Measurements from ENCODE around the gene TRIM17. TPM values are rescaled to one million over a fixed set of nuclear protein-coding genes. Genes with fewer than 3 reads are reported as not detected.

TRIM17 gene
- total and polyA plus RNA-seq, 5 donors from 2014 or later, result 0.30 to 0.61 (median 0.41) TPM; not detected in 1

DNA sequence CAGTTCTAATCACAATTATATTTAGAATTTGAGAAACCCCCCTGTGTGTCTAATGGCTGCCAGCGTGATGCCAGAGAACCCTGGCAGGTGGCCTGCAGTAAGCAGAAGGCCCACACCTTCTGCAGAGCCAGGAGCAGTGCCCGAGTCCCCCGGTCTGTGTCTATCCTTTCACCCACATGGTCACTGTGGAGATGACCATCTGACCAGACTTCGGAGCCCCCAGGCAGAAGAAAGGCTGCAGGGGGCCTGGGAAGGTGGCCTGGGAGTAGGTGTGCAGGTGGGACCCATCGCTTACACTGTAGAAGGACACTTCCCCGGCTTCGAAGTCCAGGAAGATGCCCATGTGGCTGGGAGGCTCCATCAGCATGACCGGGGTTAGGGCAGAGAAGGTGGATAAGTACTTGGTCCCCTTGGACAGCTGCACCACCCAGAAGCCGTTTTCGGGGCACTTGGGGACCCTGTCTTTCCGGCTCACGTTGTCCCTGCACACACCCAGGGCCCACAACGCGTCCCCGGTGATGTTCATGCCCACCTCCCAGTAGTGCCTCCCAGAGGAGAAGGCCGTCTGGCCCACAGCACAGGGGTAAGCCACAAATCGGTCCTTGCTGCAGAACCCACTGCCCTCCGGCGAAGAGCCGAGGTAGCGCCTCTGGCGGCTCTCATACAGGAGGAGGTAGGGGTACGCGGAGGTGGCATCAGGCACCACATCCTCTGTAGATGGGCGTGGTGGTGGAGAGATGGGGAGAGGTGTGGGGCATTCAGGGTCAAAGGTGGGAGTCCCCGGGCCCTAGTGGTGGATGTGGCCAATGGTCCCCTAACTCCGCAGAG, 8.4 kb downstream of the TRIM17 start:
- no peak overlapping the region for H3K27ac ChIP-seq (ENCODE audit: insufficient read depth, low read length, poor library complexity, severe bottlenecking)
- no peaks in the 10 kb centered on the region for H3K27me3 ChIP-seq (ENCODE audit: control insufficient read depth, insufficient read depth, low read length)
- H3K27me3 Mint-ChIP-seq, result no peaks in the 10 kb centered on the region
- H3K9me3 ChIP-seq (ENCODE audit: control insufficient read depth in 2 of 2, low read length in 2 of 2), result no peaks in the 10 kb centered on the region
- H3K4me3 ChIP-seq (ENCODE audit: low read depth, low read length), result peak overlapping the region; percentile 51
- H3K9me3 Mint-ChIP-seq, result peaks cover 0 to 1% (median 0%) of the 10 kb centered on the region in 7 donors
- ATAC-seq (ENCODE audit: low read depth in 2 of 2) (no peak), DNase-seq (no peak)
- peaks cover 42% of the 10 kb centered on the region for H3K4me1 ChIP-seq (ENCODE audit: control insufficient read depth, insufficient read depth, low read length, poor library complexity, severe bottlenecking)
- no peaks in the 10 kb centered on the region for H3K36me3 Mint-ChIP-seq
- H3K4me3 Mint-ChIP-seq, result peak overlapping the region; percentile 88 to 96 (median 92)
- no peaks in the 10 kb centered on the region for H3K36me3 ChIP-seq (ENCODE audit: control insufficient read depth, insufficient read depth, low read length)
- peaks cover 4 to 44% (median 25%) of the 10 kb centered on the region in 4 donors for H3K4me1 Mint-ChIP-seq
- no peak overlapping the region for H3K27ac Mint-ChIP-seq

DNA sequence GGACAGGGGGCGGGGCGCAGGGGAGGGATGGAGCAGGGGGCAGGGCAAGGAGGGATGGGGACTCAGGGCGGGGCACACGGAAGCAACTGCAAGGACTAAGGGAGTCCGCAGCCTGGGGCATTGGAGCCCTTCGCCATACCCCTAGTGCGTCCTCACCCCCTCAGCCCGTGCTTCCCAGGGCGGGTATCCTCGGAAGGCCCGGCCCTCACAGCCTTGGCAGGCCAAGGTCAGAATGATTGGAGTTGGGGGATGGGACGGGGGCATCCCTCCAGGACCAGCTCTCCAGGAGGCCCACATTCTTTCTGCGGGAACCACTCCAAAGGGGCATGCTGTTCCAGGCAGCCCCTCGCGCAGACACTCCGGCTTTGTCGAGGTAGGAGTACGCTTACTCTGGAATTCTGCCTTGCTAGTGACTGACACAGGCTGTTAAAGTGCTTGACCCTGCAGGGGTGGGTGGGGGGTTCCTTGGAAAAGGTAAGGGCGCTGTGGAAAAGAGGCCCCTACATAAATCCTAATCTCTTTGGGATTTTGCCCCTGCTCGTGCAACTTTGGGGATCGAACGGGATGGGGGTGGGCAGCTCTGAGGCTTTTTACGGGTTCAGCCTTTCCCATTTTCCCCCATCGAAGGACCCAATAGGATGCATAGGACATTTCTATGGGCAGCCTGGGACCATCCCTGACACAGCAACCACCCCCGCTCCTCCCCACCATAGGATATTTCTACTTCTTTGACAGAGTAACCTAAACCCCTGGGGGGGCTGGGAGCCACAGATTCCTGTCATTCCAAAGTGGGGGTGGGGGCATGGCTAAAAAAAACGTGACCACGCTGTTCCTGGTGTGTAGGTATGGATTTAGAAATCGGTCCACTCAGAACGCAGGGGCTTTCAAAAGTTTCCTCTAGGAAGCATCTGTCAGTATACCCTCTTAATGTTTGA, 9.3 kb downstream of the TRIM17 start:
- Histone ChIP-seq H3K4me1 (ENCODE audit: control insufficient read depth, insufficient read depth, low read length, poor library complexity, severe bottlenecking) (peaks cover 51% of the 10 kb centered on the region), H3K27ac (ENCODE audit: insufficient read depth, low read length, poor library complexity, severe bottlenecking) (peak overlapping the region; percentile 78), H3K4me3 (ENCODE audit: low read depth, low read length) (peak overlapping the region; percentile 51), H3K9me3 (ENCODE audit: control insufficient read depth in 2 of 2, low read length in 2 of 2) (no peaks in the 10 kb centered on the region), H3K27me3 (ENCODE audit: control insufficient read depth, insufficient read depth, low read length) (no peaks in the 10 kb centered on the region), H3K36me3 (ENCODE audit: control insufficient read depth, insufficient read depth, low read length) (peaks cover 5% of the 10 kb centered on the region)
- no peak for ATAC-seq (ENCODE audit: low read depth in 2 of 2)
- no peak for DNase-seq
- H3K9me3 Mint-ChIP-seq, result peaks cover 0 to 1% (median 0%) of the 10 kb centered on the region in 7 donors
- H3K4me1 Mint-ChIP-seq, result peaks cover 4 to 52% (median 32%) of the 10 kb centered on the region in 4 donors
- H3K27ac Mint-ChIP-seq, result peak overlapping the region in 2 of 3 donors; percentile 38 to 95
- peak overlapping the region; percentile 88 to 96 (median 92) for H3K4me3 Mint-ChIP-seq
- no peaks in the 10 kb centered on the region for H3K27me3 Mint-ChIP-seq
- H3K36me3 Mint-ChIP-seq, result peaks cover 2% of the 10 kb centered on the region

DNA sequence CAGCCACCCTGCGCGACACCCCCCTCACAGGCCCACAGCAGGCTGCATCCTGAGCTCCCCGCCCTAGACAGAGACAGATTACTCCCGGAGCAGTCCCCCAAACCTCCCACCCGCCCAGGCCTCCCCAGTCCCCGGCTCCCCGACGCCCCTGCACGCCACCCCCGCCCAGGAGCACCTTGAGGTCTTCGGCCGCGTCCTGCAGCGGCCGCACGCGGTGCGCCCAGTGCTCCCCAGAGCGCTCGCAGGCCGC, 10.8 kb downstream of the TRIM17 start:
- H3K36me3 ChIP-seq (ENCODE audit: control insufficient read depth, insufficient read depth, low read length), result peaks cover 5% of the 10 kb centered on the region
- DNase-seq, result peak in 1 of 3 donors; percentile 9
- no peaks in the 10 kb centered on the region for H3K27me3 ChIP-seq (ENCODE audit: control insufficient read depth, insufficient read depth, low read length)
- Mint-ChIP-seq H3K4me1 (peaks cover 4 to 61% (median 41%) of the 10 kb centered on the region in 4 donors), H3K27me3 (no peaks in the 10 kb centered on the region), H3K27ac (peak overlapping the region in 2 of 3 donors; percentile 90 to 95), H3K9me3 (peaks cover 0 to 1% (median 0%) of the 10 kb centered on the region in 7 donors), H3K36me3 (peaks cover 3% of the 10 kb centered on the region), H3K4me3 (peak overlapping the region; percentile 92 to 97 (median 94))
- H3K27ac ChIP-seq (ENCODE audit: insufficient read depth, low read length, poor library complexity, severe bottlenecking), result peak overlapping the region; percentile 78
- no peak for ATAC-seq (ENCODE audit: low read depth in 2 of 2)
- H3K4me3 ChIP-seq (ENCODE audit: low read depth, low read length), result peak overlapping the region; percentile 90
- no peaks in the 10 kb centered on the region for H3K9me3 ChIP-seq (ENCODE audit: control insufficient read depth in 2 of 2, low read length in 2 of 2)
- H3K4me1 ChIP-seq (ENCODE audit: control insufficient read depth, insufficient read depth, low read length, poor library complexity, severe bottlenecking), result peaks cover 53% of the 10 kb centered on the region

DNA sequence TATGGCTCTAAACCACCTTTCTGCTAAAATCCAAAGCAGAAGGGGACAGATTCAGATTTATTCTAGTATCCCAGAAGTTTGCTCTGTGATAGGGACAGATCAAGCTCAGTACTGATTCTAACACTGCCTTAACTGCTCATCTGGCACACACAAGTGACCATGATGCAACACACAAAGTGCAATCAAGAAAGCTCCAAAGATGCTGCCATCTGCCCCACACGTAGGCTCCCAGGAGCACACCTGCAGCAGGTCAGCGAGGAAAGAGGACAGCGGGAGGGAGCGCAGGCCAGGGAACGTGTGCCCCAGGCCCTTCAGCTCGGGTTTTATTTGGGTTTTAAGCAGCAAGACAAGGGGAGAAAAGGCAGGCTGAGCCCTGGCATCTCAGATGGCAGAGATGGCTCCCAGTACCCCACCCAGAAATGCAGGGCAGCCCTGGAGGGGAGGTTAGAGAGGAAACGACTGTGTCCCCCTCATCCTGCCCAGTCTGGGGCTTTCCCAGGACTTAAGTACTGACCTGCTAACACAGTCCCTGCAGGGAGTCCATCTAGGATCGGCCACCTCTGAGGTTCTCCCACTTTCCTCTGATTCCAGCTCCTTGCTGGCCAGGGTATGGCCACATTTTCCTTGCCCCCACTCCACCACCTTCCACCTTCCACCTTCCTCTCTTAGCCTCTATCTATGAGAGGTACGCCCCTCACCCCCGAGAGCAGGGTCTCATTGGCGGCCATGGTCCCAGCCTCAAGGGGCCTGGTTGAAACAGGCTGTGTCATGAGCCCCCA, 11.3 kb downstream of the TRIM17 start:
- Mint-ChIP-seq H3K27ac (peak overlapping the region; percentile 90 to 95 (median 91)), H3K4me1 (peaks cover 4 to 65% (median 43%) of the 10 kb centered on the region in 4 donors), H3K36me3 (peaks cover 3% of the 10 kb centered on the region), H3K27me3 (no peaks in the 10 kb centered on the region), H3K9me3 (peaks cover 0 to 1% (median 0%) of the 10 kb centered on the region in 7 donors), H3K4me3 (peak overlapping the region; percentile 92 to 97 (median 94))
- no peaks in the 10 kb centered on the region for H3K9me3 ChIP-seq (ENCODE audit: control insufficient read depth in 2 of 2, low read length in 2 of 2)
- H3K36me3 ChIP-seq (ENCODE audit: control insufficient read depth, insufficient read depth, low read length), result peaks cover 6% of the 10 kb centered on the region
- DNase-seq, result no peak
- H3K4me3 ChIP-seq (ENCODE audit: low read depth, low read length), result peak overlapping the region; percentile 90
- ATAC-seq (ENCODE audit: low read depth in 2 of 2), result no peak
- H3K4me1 ChIP-seq (ENCODE audit: control insufficient read depth, insufficient read depth, low read length, poor library complexity, severe bottlenecking), result peaks cover 53% of the 10 kb centered on the region
- H3K27ac ChIP-seq (ENCODE audit: insufficient read depth, low read length, poor library complexity, severe bottlenecking), result peak overlapping the region; percentile 60
- no peaks in the 10 kb centered on the region for H3K27me3 ChIP-seq (ENCODE audit: control insufficient read depth, insufficient read depth, low read length)

DNA sequence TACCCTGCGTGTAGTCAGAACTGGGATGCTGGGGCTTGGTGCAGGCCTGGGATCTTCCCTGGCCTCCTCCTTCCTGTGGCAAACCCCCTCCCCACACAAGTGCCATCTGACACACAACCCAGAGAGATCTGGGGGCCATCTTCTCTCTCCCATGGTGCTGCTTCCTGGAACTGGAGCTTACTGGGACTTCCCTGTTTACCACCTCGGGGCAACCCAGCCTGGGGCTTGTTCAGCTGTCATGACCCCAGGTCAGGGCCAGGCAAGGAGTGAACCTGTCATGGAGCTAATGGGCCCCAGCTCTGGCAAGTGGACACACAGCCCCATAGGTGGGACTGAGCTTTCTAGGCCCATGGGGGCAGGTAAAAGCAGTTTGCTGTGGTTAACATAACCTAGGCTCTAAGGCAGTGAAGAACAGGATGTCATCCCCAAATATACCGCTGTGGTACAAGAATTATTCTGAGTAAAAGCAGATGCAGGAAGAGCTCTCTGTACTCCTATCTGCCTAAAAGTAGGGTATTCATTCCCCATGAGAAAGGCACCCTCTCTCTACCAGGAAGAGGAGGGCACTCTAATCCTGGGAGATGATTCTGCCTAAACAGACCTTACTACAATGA, 12.4 kb downstream of the TRIM17 start:
- Histone ChIP-seq H3K9me3 (ENCODE audit: control insufficient read depth in 2 of 2, low read length in 2 of 2) (no peaks in the 10 kb centered on the region), H3K4me1 (ENCODE audit: control insufficient read depth, insufficient read depth, low read length, poor library complexity, severe bottlenecking) (peaks cover 53% of the 10 kb centered on the region), H3K27me3 (ENCODE audit: control insufficient read depth, insufficient read depth, low read length) (no peaks in the 10 kb centered on the region), H3K36me3 (ENCODE audit: control insufficient read depth, insufficient read depth, low read length) (peaks cover 8% of the 10 kb centered on the region), H3K27ac (ENCODE audit: insufficient read depth, low read length, poor library complexity, severe bottlenecking) (peak overlapping the region; percentile 5), H3K4me3 (ENCODE audit: low read depth, low read length) (peak overlapping the region; percentile 90)
- ATAC-seq (ENCODE audit: low read depth in 2 of 2), result no peak
- peak overlapping the region; percentile 72 to 90 (median 86) for H3K27ac Mint-ChIP-seq
- H3K4me3 Mint-ChIP-seq, result peak overlapping the region; percentile 92 to 97 (median 94)
- H3K27me3 Mint-ChIP-seq, result no peaks in the 10 kb centered on the region
- H3K4me1 Mint-ChIP-seq, result peaks cover 4 to 67% (median 44%) of the 10 kb centered on the region in 4 donors
- peaks cover 3% of the 10 kb centered on the region for H3K36me3 Mint-ChIP-seq
- DNase-seq, result peak in 1 of 3 donors; percentile 61
- H3K9me3 Mint-ChIP-seq, result peaks cover 0 to 1% (median 0%) of the 10 kb centered on the region in 7 donors

GRCh38 chr1:228403231-228403631, 13.4 kb downstream of the TRIM17 start:
- Histone ChIP-seq H3K36me3 (ENCODE audit: control insufficient read depth, insufficient read depth, low read length) (peaks cover 8% of the 10 kb centered on the region), H3K4me1 (ENCODE audit: control insufficient read depth, insufficient read depth, low read length, poor library complexity, severe bottlenecking) (peaks cover 50% of the 10 kb centered on the region)

More at GRCh38 chr1:228403231-228403631, 13.4 kb downstream of the TRIM17 start:
- Mint-ChIP-seq H3K36me3 (peaks cover 3% of the 10 kb centered on the region), H3K27me3 (no peaks in the 10 kb centered on the region), H3K4me1 (peaks cover 4 to 62% (median 44%) of the 10 kb centered on the region in 4 donors), H3K9me3 (peaks cover 0 to 1% (median 0%) of the 10 kb centered on the region in 7 donors), H3K27ac (peak overlapping the region; percentile 76 to 90 (median 89)), H3K4me3 (peak overlapping the region in 3 of 4 donors; percentile 65 to 93 (median 80))
- ATAC-seq (ENCODE audit: low read depth in 2 of 2), result no peak
- H3K27me3 ChIP-seq (ENCODE audit: control insufficient read depth, insufficient read depth, low read length), result no peaks in the 10 kb centered on the region
- H3K4me3 ChIP-seq (ENCODE audit: low read depth, low read length), result no peak overlapping the region
- no peaks in the 10 kb centered on the region for H3K9me3 ChIP-seq (ENCODE audit: control insufficient read depth in 2 of 2, low read length in 2 of 2)
- DNase-seq, result no peak
- no peak overlapping the region for H3K27ac ChIP-seq (ENCODE audit: insufficient read depth, low read length, poor library complexity, severe bottlenecking)

All from CD4-positive, CD25-positive, alpha-beta regulatory T cell (primary cell).